Uterus (tissue), 4 donors: ENCODE results near the gene RNF130. TPM values are rescaled to one million over a fixed set of nuclear protein-coding genes. Genes with fewer than 3 reads are reported as not detected.

Experiments used
- DNase-seq, 2 donors: peaks; one replicate each; pipeline ENCODE4 v3.0.0-alpha.2; 2019 to 2020
- H3K27ac ChIP-seq, 2 donors: fragments of 200-600 bp; sonication (generic); 1 replicate in 1 of 2; 2 replicates in 1 of 2; pipeline ENCODE4 v1.5.1; 2016 to 2018
- H3K27me3 ChIP-seq, 2 donors: fragments of 200-600 bp; sonication (generic); one replicate each; pipeline ENCODE4 v1.5.1; 2018 to 2019; ENCODE audit warnings: control low read depth in 1 of 2
- H3K36me3 ChIP-seq, 2 donors: fragments of 200-600 bp; sonication (generic); one replicate each; pipeline ENCODE4 v1.5.1; 2019; ENCODE audit warnings: control low read depth in 1 of 2
- H3K4me1 ChIP-seq, 2 donors: fragments of 200-600 bp; sonication (generic); one replicate each; pipeline ENCODE4 v1.5.1; 2018 to 2019; ENCODE audit warnings: control low read depth in 1 of 2
- H3K4me3 ChIP-seq, 2 donors: fragments of 200-600 bp; sonication (generic); 1 replicate in 1 of 2; 2 replicates in 1 of 2; pipeline ENCODE4 v1.5.1; 2018 to 2019; ENCODE audit warnings: mild to moderate bottlenecking in 1 of 2
- H3K9me3 ChIP-seq, 2 donors: fragments of 200-600 bp; sonication (generic); one replicate each; pipeline ENCODE4 v1.5.1; 2019; ENCODE audit warnings: control low read depth in 1 of 2
- CTCF ChIP-seq, 4 experiments: fragments of 200-600 bp in 2 of 4; fragments of 450-650 bp in 2 of 4; sonication (generic) in 2 of 4; IDR thresholded peaks; one replicate each; pipeline ENCODE4 v1.5.1; 2016 to 2019; ENCODE audit warnings: antibody characterized with exemption in 4 of 4, mild to moderate bottlenecking in 2 of 4, moderate library complexity in 1 of 4
- POLR2A ChIP-seq, 2 donors: fragments of 450-650 bp; IDR thresholded peaks; one replicate each; pipeline ENCODE4 v1.6.1; 2016; ENCODE audit warnings: antibody characterized with exemption in 2 of 2, mild to moderate bottlenecking in 1 of 2, moderate library complexity in 1 of 2
- intact Hi-C: fragments of 100-400 bp; cut with DNase I; formaldehyde crosslinking; loops from one replicate; pipeline ENCODE4 v1.15.1; 2023; ENCODE audit warnings: low total_unique reads
- total RNA-seq, 4 donors: library from RNA; depleted of rRNA in 3 of 4; stranded (reverse); fragments of >200 nt in 3 of 4; gene quantifications; one replicate each; pipeline versions ENCODE4 v1.1.0 to v1.2.4, GENCODE V29; 2014 to 2023
- donor health status: DM: yes; HTN: yes; CAD: no.

RNF130 gene
- total RNA-seq, 4 donors from 2014 or later: 53.8 to 119 (median 85.8) TPM

- Histone ChIP-seq H3K36me3 (no peaks in the 10 kb centered on the region), H3K9me3 (no peaks in the 10 kb centered on the region), H3K4me1 (no peaks in the 10 kb centered on the region), H3K4me3 (no peak overlapping the region), H3K27ac (no peak overlapping the region), H3K27me3 (no peaks in the 10 kb centered on the region)
- intact Hi-C loops: no loop called here
- no peak for DNase-seq
- TF ChIP-seq CTCF (IDR thresholded peaks at IDR 0.05): no peak
- no peak for TF ChIP-seq POLR2A (IDR thresholded peaks at IDR 0.05)
Observed at GRCh38 chr5:180077594-180078284, 6.2 kb upstream of the RNF130 start.

GRCh38 chr5:180075703-180076102 lies 4.1 kb upstream of the RNF130 start:
- H3K9me3 ChIP-seq: no peaks in the 10 kb centered on the region
- no peaks in the 10 kb centered on the region for H3K36me3 ChIP-seq
- no peaks in the 10 kb centered on the region for H3K27me3 ChIP-seq
- H3K4me1 ChIP-seq: no peaks in the 10 kb centered on the region
- DNase-seq: no peak
- TF ChIP-seq CTCF (IDR thresholded peaks at IDR 0.05) (no peak), POLR2A (IDR thresholded peaks at IDR 0.05) (no peak)
- H3K4me3 ChIP-seq: no peak overlapping the region
- intact Hi-C loops: no loop called here
- H3K27ac ChIP-seq: no peak overlapping the region

- H3K36me3 ChIP-seq: no peaks in the 10 kb centered on the region
- TF ChIP-seq POLR2A (IDR thresholded peaks at IDR 0.05) (no peak), CTCF (IDR thresholded peaks at IDR 0.05) (no peak)
- H3K4me3 ChIP-seq: no peak overlapping the region
- no peaks in the 10 kb centered on the region for H3K9me3 ChIP-seq
- H3K4me1 ChIP-seq: no peaks in the 10 kb centered on the region
- H3K27me3 ChIP-seq: no peaks in the 10 kb centered on the region
- intact Hi-C loops: no loop called here
- H3K27ac ChIP-seq: no peak overlapping the region
- no peak for DNase-seq
Observed at GRCh38 chr5:180074462-180074861, 2.9 kb upstream of the RNF130 start.

GRCh38 chr5:180072556-180072955 lies 997 bp upstream of the RNF130 start:
- H3K4me1 ChIP-seq: no peaks in the 10 kb centered on the region
- DNase-seq: peak in 1 of 2 donors; percentile 26
- intact Hi-C loops: no loop called here
- no peaks in the 10 kb centered on the region for H3K9me3 ChIP-seq
- no peak for TF ChIP-seq CTCF (IDR thresholded peaks at IDR 0.05)
- TF ChIP-seq POLR2A (IDR thresholded peaks at IDR 0.05): no peak
- peak overlapping the region; percentile 94 to 95 for H3K27ac ChIP-seq
- no peaks in the 10 kb centered on the region for H3K27me3 ChIP-seq
- no peaks in the 10 kb centered on the region for H3K36me3 ChIP-seq
- peak overlapping the region in 1 of 2 donors; percentile 62 for H3K4me3 ChIP-seq

- no peaks in the 10 kb centered on the region for H3K4me1 ChIP-seq
- peak overlapping the region; percentile 53 to 62 for H3K4me3 ChIP-seq
- TF ChIP-seq CTCF (IDR thresholded peaks at IDR 0.05): no peak
- TF ChIP-seq POLR2A (IDR thresholded peaks at IDR 0.05): no peak
- intact Hi-C loops: no loop called here
- no peaks in the 10 kb centered on the region for H3K9me3 ChIP-seq
- no peaks in the 10 kb centered on the region for H3K27me3 ChIP-seq
- no peak for DNase-seq
- H3K27ac ChIP-seq: peak overlapping the region; percentile 94 to 95
- H3K36me3 ChIP-seq: no peaks in the 10 kb centered on the region
Observed at GRCh38 chr5:180072256-180072548, 643 bp upstream of the RNF130 start.
